CD4-positive, alpha-beta T cell treated with Interleukin-4 for 1 hour (primary cell): ENCODE measurements around the gene TPT1.

Source experiments
- DNase-seq, 2 donors: peaks; one replicate each; pipeline ENCODE4 v3.0.0-alpha.2; 2020 to 2022

TPT1 gene

DNA sequence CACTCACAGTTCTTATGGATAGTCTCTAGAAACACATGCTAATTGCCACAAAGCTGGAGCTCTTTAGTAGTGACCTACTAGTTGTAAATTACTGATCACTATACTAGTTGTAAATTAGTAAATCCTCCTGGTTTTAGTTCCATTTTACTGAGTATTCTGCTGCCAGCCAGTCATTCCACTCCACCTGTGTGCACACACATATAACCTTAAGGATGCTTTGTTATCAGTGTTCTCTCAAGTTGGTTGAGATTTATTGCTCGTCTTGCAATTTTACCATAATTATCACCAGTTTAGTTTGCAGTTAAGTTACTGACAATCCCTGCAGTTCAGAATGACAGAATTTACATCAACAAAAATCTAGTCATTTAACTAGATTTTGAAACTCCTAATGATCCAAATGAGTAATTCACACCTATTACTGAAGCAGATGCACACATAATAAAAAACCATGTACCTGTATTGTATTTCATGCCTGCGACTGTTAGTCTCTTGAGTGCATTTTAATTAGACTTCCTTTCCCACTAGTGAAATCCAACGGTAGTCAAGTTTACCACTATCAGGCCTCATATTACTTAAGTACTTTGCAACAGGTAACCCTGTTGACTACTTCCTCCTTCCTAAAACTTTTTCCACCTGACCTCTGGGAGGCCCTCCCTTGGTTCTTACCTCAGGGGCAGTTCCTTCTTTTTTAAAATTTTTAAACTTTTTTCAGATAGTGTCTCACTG is 7.6 kb downstream of the TPT1 start:
- no peak for DNase-seq

DNA sequence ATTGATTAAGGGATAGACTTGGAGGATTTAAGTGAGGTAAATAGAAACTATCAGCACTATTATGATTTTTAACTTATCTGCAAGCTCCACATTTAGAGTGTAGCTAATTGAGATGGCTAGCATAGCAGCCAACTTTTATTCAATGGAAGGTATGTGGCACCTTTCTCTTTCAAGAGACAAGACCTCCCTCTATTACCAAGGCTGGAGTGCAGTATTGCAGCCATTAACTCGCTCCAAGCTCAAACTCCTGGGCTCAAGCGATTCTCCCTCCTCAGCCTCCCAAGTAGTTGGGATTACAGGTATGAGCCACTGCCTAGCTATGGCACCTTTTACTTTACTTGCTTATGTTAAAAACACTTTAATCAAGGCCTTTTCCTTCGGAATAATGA is 8.2 kb downstream of the TPT1 start:
- no peak for DNase-seq

DNA sequence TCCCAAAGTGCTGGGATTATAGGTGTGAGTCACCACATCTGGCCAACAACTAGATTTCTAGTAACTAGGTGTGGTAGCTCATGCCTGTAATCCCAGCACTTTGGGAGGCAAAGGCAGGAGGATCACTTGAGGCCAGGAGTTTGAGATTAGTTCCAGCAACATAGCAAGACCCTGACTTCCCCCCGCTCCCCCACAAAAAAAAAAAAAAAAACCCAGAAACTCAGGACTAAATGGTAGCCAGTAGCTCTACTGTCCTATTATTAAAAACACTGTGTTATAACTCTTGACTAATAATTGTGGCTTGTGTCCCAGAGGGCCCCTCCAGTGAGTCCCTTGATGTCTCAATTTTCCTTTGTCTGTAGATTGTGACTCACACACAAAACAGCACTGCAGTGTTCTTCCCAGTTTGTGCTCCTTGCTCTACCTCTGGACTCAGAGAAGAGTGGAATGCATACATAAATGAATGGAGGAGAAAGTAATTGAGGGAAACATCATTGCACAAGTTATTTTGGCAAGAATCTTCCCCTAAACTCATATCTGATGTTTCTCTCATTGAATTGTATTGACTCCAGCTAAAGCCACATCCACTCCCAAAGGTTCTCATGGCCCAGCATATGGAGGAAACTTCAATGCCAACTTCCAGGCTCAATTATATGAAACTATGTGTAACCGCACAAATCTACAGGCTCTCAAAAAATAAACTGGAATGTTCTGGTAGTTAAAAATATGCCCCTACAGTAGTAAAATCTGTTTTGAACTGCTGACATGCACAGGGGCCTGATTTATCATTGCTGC is 8.8 kb downstream of the TPT1 start:
- no peak for DNase-seq

DNA sequence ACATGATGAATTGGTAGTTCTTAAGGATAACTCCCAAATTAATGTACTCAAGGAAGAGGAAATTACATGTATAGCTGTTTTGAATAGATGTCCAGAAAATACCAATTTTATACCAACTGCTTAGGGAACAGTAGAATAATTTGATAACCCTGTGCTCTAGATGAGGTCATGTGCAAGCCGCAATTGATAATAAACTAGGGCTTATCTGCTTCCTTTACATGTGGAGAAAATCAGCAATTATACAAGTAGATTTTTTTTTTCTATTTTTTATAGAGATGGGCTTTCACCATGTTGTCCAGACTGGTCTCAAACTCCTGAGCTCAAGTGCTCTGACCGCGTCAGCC is 9.3 kb downstream of the TPT1 start:
- DNase-seq = no peak

DNA sequence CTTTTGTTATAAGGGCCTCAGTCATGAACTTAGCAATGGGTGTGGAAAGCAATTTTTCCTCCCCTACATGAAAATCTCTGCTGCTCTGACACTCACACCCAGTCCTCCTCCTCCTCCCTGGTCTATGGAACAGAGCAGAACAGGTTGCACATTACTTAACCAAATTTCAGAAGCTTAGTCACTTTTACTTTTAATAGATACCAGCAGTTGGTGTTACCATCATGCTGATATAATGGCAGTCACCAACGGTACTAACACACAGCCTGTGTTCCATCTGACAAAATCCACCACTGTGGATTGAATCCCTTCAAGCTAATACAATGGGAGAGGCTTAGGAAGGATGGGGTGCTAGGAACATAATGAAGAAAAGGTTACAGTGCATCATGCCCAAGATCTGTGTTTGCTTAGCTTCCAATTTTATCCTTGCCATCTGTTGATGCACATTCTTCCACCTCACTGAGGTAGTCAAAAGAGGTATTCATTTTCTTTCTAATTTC is 9.8 kb downstream of the TPT1 start:
- no peak for DNase-seq

DNA sequence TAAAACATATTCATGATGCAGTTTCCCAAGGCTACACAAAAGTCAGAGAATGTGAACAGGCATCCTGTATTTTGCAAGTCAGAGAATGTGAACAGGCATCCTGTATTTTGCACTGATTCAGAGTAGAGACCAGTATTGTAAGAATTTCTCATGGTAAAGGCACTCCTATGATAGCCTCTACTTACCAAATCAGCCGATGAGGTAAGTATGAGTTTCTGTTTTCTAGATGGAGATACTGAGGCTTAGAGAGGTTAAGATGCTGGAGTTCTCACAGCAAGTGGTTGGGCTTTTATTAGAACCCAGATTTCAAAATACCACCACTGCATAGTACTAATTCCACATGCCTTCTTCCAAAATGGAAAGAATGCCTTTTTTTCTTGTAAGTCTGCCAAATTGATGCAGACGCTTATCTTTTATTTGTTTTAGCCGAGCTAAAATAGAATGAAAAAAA is 12.3 kb downstream of the TPT1 start:
- DNase-seq = no peak

DNA sequence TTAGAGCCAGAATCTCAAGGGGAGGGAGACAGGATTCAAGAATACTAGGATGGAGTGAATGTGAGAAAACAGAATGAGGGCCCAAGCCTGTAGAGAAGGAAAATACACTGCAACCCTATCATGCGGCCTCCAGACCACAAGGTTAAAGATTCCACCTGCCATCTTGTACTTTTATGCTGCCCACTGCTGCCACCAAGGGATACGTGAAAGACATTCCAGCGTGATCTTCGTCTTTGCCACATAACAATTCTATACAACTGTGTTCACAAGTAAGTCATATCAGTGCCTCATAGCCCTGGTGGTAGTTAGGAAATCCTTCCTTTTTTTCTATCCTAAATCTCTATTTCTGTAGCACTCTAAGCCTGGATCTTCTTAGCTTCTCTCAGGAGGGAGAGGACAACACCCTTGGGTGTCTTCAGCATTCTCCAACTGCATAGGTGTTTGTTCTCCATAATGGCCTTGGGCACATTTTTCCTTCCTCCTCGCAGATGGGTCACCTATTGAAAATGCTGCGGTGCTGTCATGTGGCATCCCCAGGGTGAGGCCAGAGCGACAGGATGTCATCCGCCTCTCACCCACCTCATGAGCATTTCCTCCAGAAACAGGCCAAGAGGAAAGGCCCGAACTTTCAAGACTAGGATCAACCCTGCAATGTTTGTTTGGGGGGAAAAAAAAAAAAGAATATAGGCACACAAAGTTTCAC is 13.6 kb downstream of the TPT1 start:
- no peak for DNase-seq

DNA sequence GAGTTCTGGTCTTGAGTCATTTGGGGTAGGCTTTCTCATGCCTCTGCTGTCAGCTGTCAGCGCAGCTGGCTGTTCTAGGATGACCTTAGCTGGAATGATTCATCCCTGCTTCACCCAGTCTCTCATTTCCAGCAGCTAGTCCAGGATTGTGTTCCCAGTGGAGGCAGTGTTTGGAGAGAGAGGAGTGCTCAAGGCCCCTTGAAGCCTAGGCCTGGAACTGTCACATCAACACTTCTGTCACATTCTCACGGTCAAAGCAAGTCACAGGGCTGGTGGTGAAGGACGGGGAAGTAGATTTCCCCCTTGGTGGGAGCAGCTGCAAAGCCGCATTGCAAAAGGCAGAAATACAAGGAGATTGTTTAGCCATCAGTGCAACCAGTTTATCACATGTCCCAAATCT is 15.2 kb downstream of the TPT1 start:
- DNase-seq = no peak

DNA sequence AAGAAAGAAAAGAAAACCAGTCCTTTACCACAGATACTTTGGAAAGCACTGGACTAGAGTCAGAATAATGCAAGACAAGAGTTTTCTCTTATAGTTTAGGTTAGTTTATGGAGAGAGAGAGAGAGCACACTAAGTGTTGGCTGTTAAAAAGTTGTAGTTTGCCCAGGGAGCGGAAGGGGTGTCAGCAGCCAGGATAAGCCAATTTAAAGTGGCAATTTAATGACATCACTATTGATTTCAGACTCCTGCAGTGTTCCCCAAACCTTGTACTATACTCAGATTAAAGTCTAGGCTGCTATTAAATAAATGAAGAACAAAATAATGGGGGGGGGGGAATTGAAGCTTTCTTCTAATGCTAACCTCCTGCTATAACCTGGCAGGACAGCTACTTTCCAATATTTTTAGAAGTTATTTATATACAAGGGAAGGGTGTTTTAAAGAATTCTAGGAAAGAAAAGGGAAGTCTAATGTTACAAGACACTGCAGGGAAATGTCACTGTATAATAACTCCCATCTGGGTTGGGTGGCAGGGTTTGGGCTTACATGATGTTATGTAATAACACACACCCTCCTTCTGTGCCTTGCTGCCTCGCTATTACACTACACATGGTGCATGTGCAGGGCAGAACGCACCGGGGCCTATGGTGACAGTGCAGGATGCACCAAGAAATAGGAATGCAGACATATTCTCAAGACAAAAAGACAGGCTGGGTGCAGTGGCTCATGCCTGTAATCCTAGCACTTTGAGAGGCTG is 19.9 kb downstream of the TPT1 start:
- no peak for DNase-seq

DNA sequence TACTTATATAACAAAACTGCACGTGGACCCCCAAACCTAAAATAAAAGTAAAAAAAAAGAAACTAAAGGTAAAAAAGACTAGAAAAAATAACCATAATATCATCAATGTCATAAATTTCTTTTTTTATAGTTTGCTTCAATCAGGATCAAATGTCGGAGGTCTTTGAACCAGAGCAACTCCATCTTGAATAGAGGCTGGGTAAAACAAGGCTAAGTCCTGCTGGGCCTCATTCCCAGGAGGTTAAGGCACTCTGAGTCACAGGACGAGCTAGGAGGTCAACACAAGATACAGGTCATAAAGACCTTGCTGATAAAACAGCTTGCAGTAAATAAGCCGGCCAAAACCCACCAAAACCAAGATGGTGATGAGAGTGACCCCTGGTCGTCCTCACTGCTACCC is 24.0 kb downstream of the TPT1 start:
- no peak for DNase-seq

DNA sequence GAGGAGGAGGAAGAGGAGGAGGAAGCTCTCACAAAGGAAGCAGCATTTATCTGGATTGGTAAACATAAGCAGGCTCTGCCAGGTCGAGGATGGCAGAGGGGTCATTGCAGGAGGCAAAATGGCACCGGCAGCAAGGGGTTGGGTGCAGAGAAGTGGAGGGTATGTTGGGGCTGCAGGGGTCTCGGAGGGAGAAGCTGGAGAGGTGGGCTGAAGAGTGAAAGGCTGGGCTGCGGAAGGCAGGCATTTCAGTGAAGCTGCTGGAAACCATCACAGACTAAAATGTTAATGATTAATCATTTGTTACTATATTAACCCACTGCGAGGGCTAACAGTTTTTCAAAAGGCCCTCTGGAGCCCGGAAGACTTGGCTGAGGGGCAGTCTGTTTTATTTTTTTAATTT is 24.6 kb downstream of the TPT1 start:
- DNase-seq = no peak

DNA sequence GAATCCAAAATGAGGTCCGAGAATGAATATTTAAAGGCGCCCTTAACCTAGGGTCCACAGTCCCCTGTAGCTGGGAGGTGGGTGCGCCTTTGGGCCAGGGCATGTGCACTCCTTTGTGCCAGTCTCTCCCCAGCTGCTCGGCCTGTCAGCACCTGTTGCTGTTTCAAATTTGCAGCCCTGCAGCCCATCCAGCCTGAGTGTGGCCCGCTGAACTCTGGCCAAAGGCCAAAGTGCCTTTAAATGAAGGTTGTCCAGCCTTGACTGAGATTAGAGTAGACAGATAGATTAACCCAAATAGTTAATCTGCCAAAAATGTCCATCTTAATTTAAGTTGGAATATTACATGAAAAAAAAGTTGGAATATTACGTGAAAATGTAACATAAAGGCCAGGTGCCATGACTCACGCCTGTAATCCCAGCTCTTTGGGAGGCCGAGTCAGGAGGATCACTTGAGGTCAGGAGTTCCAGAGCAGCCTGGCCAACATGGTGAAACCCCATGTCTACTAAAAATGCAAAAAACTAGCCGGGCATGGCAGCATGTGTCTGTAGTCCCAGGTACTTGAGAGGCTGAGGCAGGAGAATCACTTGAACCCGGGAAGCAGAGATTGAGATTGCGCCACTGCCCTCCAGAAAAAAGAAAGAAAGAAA is 25.3 kb downstream of the TPT1 start:
- DNase-seq = no peak

DNA sequence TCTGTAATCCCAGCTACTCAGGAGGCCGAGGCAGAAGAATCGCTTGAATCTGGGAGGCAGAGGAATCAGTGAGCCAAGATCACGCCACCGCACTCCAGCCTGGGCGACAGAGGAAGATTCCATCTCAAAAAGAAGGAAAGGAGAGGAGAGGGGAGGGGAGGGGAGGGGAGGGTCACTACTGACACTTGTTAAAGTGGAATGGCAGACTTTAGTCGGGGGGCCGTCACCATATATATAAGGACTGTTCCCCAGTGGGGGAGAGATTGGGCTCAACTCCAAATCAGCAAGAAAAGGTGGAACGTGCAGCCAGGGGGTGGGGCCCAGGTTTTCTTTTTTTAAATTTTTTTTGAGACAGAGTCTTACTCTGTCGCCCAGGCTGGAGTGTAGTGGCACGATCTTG is 26.2 kb downstream of the TPT1 start:
- no peak for DNase-seq

DNA sequence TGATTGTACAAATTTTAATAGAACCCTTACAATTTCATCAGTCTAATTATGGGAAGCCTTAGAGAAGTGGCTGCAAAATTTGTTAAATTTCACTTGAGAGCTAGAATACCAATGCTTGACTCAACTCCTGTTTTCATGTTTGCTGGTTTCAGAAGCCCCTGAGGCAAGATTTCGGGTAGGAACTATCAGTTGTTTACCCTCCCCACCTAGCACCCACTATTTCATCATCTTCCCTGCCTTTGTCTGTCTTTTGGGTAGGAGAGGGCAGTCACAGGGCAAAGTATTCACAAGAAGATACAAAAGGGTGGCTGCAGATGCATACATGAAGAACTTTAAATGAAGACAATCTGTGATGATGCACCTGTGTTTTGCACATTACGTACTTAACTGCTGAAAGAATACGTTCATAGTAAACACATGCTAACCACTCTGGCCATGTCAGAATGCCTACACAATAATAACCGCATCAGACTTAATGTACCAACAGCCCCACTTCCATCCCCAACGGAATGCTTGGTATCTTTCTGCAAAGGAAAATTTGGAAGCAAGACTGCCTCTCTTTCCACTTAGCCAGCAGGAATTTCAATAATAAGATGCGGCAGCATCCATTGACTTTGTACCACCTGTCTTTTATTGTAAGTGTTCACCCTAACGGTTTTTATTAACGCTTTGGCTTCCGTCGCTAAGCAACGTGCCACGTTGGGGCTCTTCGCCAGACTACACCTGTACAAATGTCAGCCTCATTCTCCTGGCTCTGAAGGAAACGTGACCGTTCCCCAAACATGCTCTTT is 30.4 kb downstream of the TPT1 start:
- no peak for DNase-seq

DNA sequence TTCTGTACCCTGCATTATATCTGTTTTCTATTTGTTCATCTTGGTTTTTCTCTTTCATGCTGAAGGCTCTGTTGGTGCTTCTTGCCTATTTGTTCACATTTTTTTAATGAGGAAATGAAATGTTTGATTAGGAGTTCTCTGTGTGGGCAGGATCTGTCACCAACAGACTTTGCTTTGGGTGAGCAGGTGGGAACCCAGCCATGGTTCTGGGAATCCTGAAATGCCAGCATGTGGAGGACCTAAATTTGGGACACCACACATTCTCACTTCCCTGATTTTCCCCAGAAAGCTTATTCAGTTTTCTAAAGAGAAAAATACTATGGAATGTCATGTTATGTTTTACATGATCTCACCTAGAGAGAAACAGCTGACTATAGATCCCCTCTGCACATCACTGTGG is 34.0 kb downstream of the TPT1 start:
- no peak for DNase-seq

DNA sequence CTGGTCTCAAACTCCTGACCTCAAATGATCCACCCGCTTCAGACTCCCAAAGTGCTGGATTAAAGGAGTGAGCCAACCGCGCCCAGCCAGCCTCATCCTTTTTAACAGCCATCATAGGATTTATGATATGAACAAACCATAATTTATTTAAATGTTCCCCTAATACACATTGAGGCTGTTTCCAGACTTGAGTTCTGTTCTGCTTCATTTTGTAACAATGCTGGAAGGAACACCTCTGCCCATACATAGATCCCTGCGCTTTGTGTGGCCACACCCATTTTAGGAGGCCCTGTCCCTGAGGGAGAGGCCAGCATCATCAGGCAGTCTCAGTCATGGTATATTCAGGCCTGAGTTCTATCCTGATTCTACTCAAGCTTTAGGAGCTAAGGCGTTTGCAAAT is 35.9 kb downstream of the TPT1 start:
- no peak for DNase-seq

DNA sequence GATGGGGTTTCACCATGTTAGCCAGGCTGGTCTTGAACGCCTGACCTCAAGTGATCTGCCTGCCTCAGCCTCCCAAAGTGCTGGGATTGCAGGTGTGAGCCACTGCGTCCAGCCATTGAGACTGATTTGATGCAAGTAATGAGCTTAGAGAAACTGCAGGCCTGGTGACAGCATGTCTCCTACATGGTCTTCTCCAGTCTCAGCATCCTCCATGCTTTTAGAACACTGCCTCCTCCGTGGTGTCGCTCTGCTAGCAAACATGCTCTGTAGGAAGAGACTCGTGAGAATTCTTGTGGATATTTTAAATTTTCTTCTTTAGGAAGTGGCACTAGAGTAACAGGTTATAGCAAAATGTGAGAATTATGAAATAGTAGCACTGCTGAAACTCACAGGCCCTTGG is 37.1 kb downstream of the TPT1 start:
- DNase-seq = no peak

DNA sequence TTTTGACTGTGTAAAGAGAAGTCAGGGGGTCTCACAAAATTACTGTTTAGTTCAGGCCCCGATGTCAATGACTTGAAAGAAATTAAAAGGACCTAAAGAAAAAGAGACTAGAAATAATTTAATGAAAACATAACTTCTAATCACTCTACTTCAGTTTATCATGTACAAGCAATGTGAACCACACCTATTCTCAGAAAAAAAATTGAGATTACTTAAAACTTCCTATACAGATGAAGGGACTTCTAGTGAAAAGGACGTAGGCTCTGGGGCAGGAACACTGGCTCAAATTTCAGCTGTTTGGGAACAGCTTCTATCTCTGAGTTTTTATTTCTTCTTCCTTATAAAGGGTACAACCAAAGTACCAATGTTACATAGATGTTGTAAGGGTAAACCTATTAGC is 38.0 kb downstream of the TPT1 start:
- no peak for DNase-seq

DNA sequence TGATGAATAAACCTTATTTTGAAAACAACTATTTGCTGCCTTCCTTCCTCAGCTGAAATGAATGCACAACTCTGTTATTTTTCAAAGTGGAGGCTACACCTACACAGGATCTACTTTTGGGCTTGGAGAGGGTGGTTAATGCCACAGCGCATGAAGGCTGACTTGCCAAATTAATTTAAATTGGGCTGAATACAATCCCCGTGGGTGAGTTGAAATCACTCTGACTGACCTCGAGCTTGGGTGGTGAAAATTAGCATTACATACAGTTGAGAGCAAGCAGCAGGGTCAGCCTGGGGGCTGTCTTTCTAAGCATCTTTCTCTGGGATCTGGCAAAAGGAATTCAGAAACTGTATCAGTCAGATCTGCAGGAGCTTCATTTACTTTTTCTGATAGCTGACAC is 38.5 kb downstream of the TPT1 start:
- DNase-seq = no peak

DNA sequence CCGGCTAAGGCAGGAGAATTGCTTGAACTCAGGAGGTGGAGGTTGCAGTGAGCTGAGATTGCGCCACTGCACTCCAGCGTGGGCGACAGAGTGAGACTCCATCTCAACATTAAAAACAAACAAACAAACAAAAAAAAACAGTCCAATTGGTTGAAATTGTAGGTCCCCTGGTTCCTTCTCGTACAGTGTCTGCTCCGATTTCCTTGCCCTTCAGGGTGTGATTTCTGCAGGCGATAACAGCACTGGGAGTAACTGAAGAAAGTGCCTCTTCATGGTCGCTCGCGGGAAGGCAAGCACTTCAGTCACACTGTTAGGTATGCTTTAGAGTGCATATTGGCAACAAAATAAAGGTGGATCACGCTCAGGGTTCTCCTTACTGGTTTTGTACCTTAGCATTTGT is 39.7 kb downstream of the TPT1 start:
- no peak for DNase-seq

DNA sequence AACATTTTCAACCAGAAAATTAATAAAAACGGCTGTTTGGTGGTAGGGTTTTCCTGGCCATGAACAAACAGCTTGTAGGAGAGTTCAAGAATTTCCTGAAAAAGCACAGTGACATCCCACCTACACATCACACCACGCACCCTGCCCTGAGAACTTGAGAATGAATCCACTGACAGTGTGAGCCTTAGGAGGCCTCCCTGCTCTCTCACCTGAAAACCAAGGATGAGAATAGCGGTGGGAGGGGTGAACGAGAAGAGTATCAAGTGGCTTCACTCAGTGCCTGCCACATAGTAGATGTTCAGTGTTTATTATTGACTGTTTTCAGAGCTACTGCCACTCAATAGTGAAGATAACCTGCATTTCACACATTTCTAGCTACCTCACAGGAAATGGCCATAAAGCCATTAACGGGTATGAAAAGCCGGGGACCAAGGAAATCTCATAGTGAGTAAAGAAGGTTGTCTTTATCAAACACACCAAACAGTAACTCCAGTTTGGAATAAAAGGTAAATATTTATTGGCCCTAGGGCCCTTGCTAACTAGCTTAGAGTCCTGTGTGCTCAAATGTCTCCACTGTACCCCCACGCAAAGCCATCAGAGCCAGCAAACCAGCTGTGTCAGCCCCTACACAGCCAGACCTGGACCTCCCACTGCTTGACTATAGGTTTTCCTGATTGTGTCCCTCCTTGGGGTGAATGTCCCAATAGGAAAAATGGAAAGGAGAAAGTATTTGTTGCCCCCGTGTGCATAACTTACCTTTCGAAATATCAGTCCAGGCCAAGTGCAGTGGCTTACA is 40.6 kb downstream of the TPT1 start:
- DNase-seq = no peak
